Activated T-helper 2 cell treated with anti-CD3 and anti-CD28 coated beads, Interferon-gamma antibody, Interleukin-2, Interleukin-4, amounts not matched to agents 10 μg/mL and 5 μg/mL and 100 μg/mL, durations not matched to agents 14 hours and 24 hours and 36 hours (primary cell): ENCODE data around the gene KLF11. TPM values are rescaled to one million over a fixed set of nuclear protein-coding genes. Genes with fewer than 3 reads are reported as not detected.
"Not testable (repeated sequence)": the region's sequence is repeated elsewhere in the genome, so short reads cannot be mapped to it uniquely, and the experiment has no call there.

Experiments used
- DNase-seq: peaks from one replicate; pipeline ENCODE4 v3.0.0; 2021; ENCODE audit warnings: low spot score
- H3K27ac Mint-ChIP-seq: one replicate; pipeline ENCODE4 v1.8.0; 2021; ENCODE audit warnings: mixed read lengths
- H3K27me3 Mint-ChIP-seq: one replicate; pipeline ENCODE4 v1.8.0; 2021; ENCODE audit warnings: low read depth, mixed read lengths
- H3K36me3 Mint-ChIP-seq: one replicate; pipeline ENCODE4 v1.8.0; 2021; ENCODE audit warnings: low read depth, mixed read lengths
- H3K4me1 Mint-ChIP-seq: one replicate; pipeline ENCODE4 v1.8.0; 2021; ENCODE audit warnings: low read depth, mixed read lengths
- H3K4me3 Mint-ChIP-seq: one replicate; pipeline ENCODE4 v1.8.0; 2021; ENCODE audit warnings: low read depth, mild to moderate bottlenecking, moderate library complexity, mixed read lengths
- H3K9me3 Mint-ChIP-seq: one replicate; pipeline ENCODE4 v1.8.0; 2021; ENCODE audit warnings: mixed read lengths
- intact Hi-C: fragments of 100-400 bp; cut with micrococcal nuclease; formaldehyde crosslinking; loops from one replicate; pipeline ENCODE4 v1.15.1; 2023
- total RNA-seq: library from RNA; stranded (reverse); gene quantifications from 2 replicates; pipeline ENCODE4 v1.2.3, GENCODE V29; 2022

The KLF11 gene
- total RNA-seq, 1 donor from 2014 or later = 7.9 TPM

GRCh38 chr2:10012366-10012962 lies 30.9 kb upstream of the KLF11 start:
- H3K4me3 Mint-ChIP-seq, H3K36me3 Mint-ChIP-seq, H3K4me1 Mint-ChIP-seq, H3K9me3 Mint-ChIP-seq, DNase-seq, H3K27ac Mint-ChIP-seq, intact Hi-C loops, H3K27me3 Mint-ChIP-seq: not testable (repeated sequence)

GRCh38 chr2:10012963-10013461 lies 30.3 kb upstream of the KLF11 start:
- intact Hi-C loops = no loop called here
- H3K4me1 Mint-ChIP-seq = no peaks in the 10 kb centered on the region
- H3K27me3 Mint-ChIP-seq = peaks cover 4% of the 10 kb centered on the region
- H3K27ac Mint-ChIP-seq = no peak overlapping the region
- no peak for DNase-seq
- no peaks in the 10 kb centered on the region for H3K36me3 Mint-ChIP-seq
- H3K4me3 Mint-ChIP-seq = no peak overlapping the region
- H3K9me3 Mint-ChIP-seq = no peaks in the 10 kb centered on the region

GRCh38 chr2:10013651-10014417 lies 29.5 kb upstream of the KLF11 start:
- DNase-seq, H3K4me1 Mint-ChIP-seq, H3K4me3 Mint-ChIP-seq, H3K27me3 Mint-ChIP-seq, H3K9me3 Mint-ChIP-seq, H3K36me3 Mint-ChIP-seq, intact Hi-C loops, H3K27ac Mint-ChIP-seq: not testable (repeated sequence)

GRCh38 chr2:10014418-10015190 lies 28.7 kb upstream of the KLF11 start:
- peaks cover 7% of the 10 kb centered on the region for H3K27me3 Mint-ChIP-seq
- intact Hi-C loops = no loop called here

GRCh38 chr2:10015376-10015989 lies 27.9 kb upstream of the KLF11 start:
- H3K27ac Mint-ChIP-seq, intact Hi-C loops, H3K36me3 Mint-ChIP-seq, DNase-seq, H3K4me3 Mint-ChIP-seq, H3K4me1 Mint-ChIP-seq, H3K9me3 Mint-ChIP-seq, H3K27me3 Mint-ChIP-seq: not testable (repeated sequence)

More at GRCh38 chr2:10014418-10015190, 28.7 kb upstream of the KLF11 start:
- Mint-ChIP-seq H3K9me3 (no peaks in the 10 kb centered on the region), H3K4me1 (no peaks in the 10 kb centered on the region), H3K4me3 (no peak overlapping the region), H3K36me3 (no peaks in the 10 kb centered on the region), H3K27ac (no peak overlapping the region)
- DNase-seq = no peak

- H3K9me3 Mint-ChIP-seq = no peaks in the 10 kb centered on the region
- H3K27me3 Mint-ChIP-seq = peaks cover 7% of the 10 kb centered on the region
- no peaks in the 10 kb centered on the region for H3K36me3 Mint-ChIP-seq
- no peak for DNase-seq
- intact Hi-C loops = no loop called here
- no peak overlapping the region for H3K27ac Mint-ChIP-seq
- no peak overlapping the region for H3K4me3 Mint-ChIP-seq
- H3K4me1 Mint-ChIP-seq = no peaks in the 10 kb centered on the region
Measured at GRCh38 chr2:10016001-10016801, 27.1 kb upstream of the KLF11 start.

GRCh38 chr2:10016802-10017258 lies 26.5 kb upstream of the KLF11 start:
- H3K27me3 Mint-ChIP-seq = peaks cover 7% of the 10 kb centered on the region
- no peaks in the 10 kb centered on the region for H3K4me1 Mint-ChIP-seq
- H3K36me3 Mint-ChIP-seq = no peaks in the 10 kb centered on the region
- intact Hi-C loops = no loop called here
- no peak overlapping the region for H3K4me3 Mint-ChIP-seq
- no peaks in the 10 kb centered on the region for H3K9me3 Mint-ChIP-seq
- DNase-seq = no peak
- H3K27ac Mint-ChIP-seq = no peak overlapping the region

GRCh38 chr2:10017313-10017941 lies 25.9 kb upstream of the KLF11 start:
- H3K4me3 Mint-ChIP-seq = no peak overlapping the region
- H3K9me3 Mint-ChIP-seq = no peaks in the 10 kb centered on the region
- DNase-seq = no peak
- peaks cover 7% of the 10 kb centered on the region for H3K27me3 Mint-ChIP-seq
- H3K27ac Mint-ChIP-seq = no peak overlapping the region
- intact Hi-C loops = no loop called here
- no peaks in the 10 kb centered on the region for H3K36me3 Mint-ChIP-seq
- no peaks in the 10 kb centered on the region for H3K4me1 Mint-ChIP-seq

- Mint-ChIP-seq H3K4me1 (no peaks in the 10 kb centered on the region), H3K36me3 (no peaks in the 10 kb centered on the region), H3K27me3 (peaks cover 7% of the 10 kb centered on the region), H3K27ac (no peak overlapping the region), H3K4me3 (no peak overlapping the region), H3K9me3 (no peaks in the 10 kb centered on the region)
- intact Hi-C loops = no loop called here
- no peak for DNase-seq
Measured at GRCh38 chr2:10019174-10019573, 24.2 kb upstream of the KLF11 start.

- Mint-ChIP-seq H3K4me1 (no peaks in the 10 kb centered on the region), H3K4me3 (no peak overlapping the region), H3K36me3 (no peaks in the 10 kb centered on the region), H3K27ac (no peak overlapping the region), H3K27me3 (peaks cover 7% of the 10 kb centered on the region), H3K9me3 (no peaks in the 10 kb centered on the region)
- intact Hi-C loops = no loop called here
- DNase-seq = no peak
Measured at GRCh38 chr2:10019602-10020400, 23.5 kb upstream of the KLF11 start.

- Mint-ChIP-seq H3K27ac (no peak overlapping the region), H3K4me3 (no peak overlapping the region), H3K27me3 (peaks cover 7% of the 10 kb centered on the region), H3K4me1 (no peaks in the 10 kb centered on the region), H3K36me3 (no peaks in the 10 kb centered on the region), H3K9me3 (no peaks in the 10 kb centered on the region)
- DNase-seq = no peak
- intact Hi-C loops = no loop called here
Measured at GRCh38 chr2:10022041-10022421, 21.3 kb upstream of the KLF11 start.
